HL-60 (cell line): ENCODE measurements around the gene WDFY2.

Experiments used
- DNase-seq, 2 experiments: peaks; one replicate each; pipeline ENCODE4 v3.0.0-alpha.2; 2010 to 2020; ENCODE audit warnings: low read depth in 1 of 2, low spot score in 1 of 2
- H3K27ac ChIP-seq: fragments of 250-450 bp; sonication (Bioruptor Pico); replicated peaks from 2 replicates; pipeline ENCODE4 v1.5.1; 2020; ENCODE audit warnings: mild to moderate bottlenecking, moderate library complexity
- H3K27me3 ChIP-seq: fragments of 250-450 bp; sonication (Bioruptor Pico); 2 replicates; pipeline ENCODE4 v1.5.1; 2021; ENCODE audit warnings: mild to moderate bottlenecking, moderate library complexity; ENCODE audit not compliant: insufficient read depth, poor library complexity, severe bottlenecking
- H3K4me3 ChIP-seq: replicated peaks from 2 replicates; pipeline ENCODE4 v1.5.1; 2011; ENCODE audit warnings: mild to moderate bottlenecking, control low read depth, low read length; ENCODE audit not compliant: insufficient read depth
- CTCF ChIP-seq: IDR thresholded peaks from one replicate; pipeline ENCODE4 v1.5.1; 2011; ENCODE audit warnings: low read length, control low read depth, inconsistent platforms; ENCODE audit not compliant: insufficient read depth
- GABPA ChIP-seq: IDR thresholded peaks from 2 replicates; pipeline ENCODE4 v1.6.1; 2012; ENCODE audit warnings: low read depth
- POLR2AphosphoS5 ChIP-seq: IDR thresholded peaks from 2 replicates; pipeline ENCODE4 v1.6.1; 2012; ENCODE audit warnings: low read depth
- REST ChIP-seq: IDR thresholded peaks from 2 replicates; pipeline ENCODE4 v1.6.1; 2012; ENCODE audit warnings: low read depth; ENCODE audit not compliant: insufficient replicate concordance
- SPI1 ChIP-seq: IDR thresholded peaks from 2 replicates; pipeline ENCODE4 v1.6.1; 2012; ENCODE audit warnings: low read depth, mild to moderate bottlenecking, borderline replicate concordance

Gene WDFY2

GRCh38 chr13:51596541-51596940, 12.3 kb downstream of the WDFY2 start:
- no peak overlapping the region for H3K4me3 ChIP-seq
- DNase-seq, result no peak
- no peaks in the 10 kb centered on the region for H3K27me3 ChIP-seq
- H3K27ac ChIP-seq, result no peak overlapping the region
- TF ChIP-seq POLR2AphosphoS5, result no peak
- no peak for TF ChIP-seq GABPA
- no peak for TF ChIP-seq SPI1
- no peak for TF ChIP-seq CTCF
- TF ChIP-seq REST, result no peak

DNA sequence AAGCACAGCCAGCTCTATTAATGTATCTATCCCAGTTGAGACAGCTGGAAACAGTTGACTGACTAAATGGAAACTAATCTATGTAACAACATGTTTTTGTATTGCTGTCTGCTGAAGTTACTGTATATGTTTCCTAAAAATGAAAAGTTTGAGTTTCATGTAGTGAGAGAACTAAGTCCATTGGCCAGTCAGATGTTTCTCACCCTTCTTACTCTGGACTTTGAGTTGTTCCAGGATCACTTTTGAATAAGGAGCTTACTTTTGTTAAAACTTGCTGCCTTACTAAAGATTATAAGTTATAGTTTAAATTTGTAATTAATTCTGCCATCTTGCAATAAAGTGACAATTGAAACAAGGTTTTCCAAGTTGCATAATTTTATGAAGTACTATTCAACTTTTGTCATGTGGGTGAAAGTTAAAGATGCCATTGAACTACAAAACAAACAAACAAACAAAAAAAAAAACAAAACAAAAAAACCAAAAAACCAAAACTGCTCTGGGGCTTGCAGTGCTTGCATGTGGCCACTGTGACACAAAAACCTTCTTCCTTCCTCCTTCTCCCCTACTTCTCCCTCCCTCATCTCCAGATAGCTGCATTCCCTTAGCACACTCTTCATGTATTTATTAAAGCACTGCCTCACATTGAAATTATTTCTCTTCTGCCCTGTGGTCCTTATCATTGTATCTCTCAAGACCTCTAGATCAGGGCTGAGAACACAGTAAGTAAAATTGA, 15.3 kb downstream of the WDFY2 start:
- TF ChIP-seq SPI1, result peak; percentile 19; the same call in 1 of the 2 replicates
- TF ChIP-seq POLR2AphosphoS5, result no peak
- Histone ChIP-seq H3K4me3 (no peak overlapping the region), H3K27ac (no peak overlapping the region; the same call in 1 of the 2 replicates), H3K27me3 (no peaks in the 10 kb centered on the region)
- DNase-seq, result peak in 1 of 2 experiments; percentile 45

DNA sequence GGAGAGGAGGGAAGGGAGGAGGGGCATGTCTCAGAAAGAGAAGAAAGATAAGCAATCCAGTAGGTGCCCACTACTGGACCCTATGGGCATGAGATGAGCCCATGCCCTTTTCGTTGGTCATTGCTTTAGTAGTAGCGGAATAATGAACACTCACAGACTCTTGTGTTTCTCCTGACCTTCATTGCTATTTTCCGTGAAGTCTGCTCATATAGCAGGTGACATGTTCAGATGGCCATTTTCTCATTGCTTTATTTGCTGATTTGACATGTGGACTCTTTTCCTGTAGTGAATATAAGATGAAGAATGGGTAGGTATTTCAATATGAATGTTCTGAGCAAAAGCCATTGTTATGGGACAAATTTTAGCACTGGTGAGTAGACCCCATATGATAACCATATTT, 16.4 kb downstream of the WDFY2 start:
- Histone ChIP-seq H3K27ac (no peak overlapping the region; the same call in 1 of the 2 replicates), H3K27me3 (no peaks in the 10 kb centered on the region), H3K4me3 (no peak overlapping the region)
- TF ChIP-seq POLR2AphosphoS5 (no peak), SPI1 (no peak), CTCF (no peak), REST (no peak), GABPA (no peak)
- no peak for DNase-seq

- Histone ChIP-seq H3K27ac (peak overlapping the region; percentile 47), H3K4me3 (no peak overlapping the region), H3K27me3 (no peaks in the 10 kb centered on the region)
- peak in 1 of 2 experiments; percentile 40 for DNase-seq
- no peak for TF ChIP-seq CTCF
- TF ChIP-seq SPI1, result no peak
- TF ChIP-seq GABPA, result no peak
- no peak for TF ChIP-seq REST
- no peak for TF ChIP-seq POLR2AphosphoS5
Measured at GRCh38 chr13:51601601-51602565, 17.6 kb downstream of the WDFY2 start.
